DMS 273 (cell line): ENCODE results near the gene GINS1.

Experiments used
- DNase-seq: peaks from one replicate; lab custom pipeline; 2025; ENCODE audit not compliant: unreplicated experiment; lab: John Stamatoyannopoulos, UW

Gene GINS1

GRCh38 chr20:25493137-25493536, 85.7 kb downstream of the GINS1 start:
- DNase-seq = no peak

DNA sequence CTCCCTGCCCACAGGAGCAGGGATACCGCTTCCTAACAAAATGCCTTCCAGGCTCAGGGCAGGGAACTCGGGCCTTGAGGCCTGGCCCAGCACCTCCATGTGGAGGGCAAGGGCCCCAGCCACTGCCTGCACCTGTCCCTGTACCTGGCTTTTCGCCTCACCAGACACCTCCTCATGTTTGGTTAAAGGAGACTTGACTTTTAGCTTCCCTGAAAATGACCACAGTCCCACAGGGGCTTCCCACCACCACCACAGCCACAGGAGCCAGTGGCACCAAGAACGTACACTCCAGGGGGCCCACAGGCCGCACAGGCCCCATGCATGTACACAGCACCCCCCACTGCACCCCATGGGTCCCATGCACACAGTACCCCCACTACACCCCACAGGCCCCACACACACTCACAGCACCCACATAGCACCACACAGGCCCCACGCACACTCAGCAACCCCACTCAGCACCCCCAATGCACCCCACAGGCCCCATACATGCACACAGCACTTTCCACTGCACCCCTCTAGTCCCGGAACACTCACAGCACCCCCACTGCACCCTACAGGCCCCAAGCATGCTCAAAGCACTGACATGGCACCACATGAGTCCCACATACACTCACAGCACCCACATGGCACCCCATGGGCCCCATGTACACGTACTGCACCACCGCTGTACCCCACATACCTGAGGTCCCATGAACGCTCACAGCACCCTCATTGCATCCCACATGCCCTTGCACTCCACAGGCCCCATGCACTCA, 86.5 kb downstream of the GINS1 start:
- no peak for DNase-seq

DNA sequence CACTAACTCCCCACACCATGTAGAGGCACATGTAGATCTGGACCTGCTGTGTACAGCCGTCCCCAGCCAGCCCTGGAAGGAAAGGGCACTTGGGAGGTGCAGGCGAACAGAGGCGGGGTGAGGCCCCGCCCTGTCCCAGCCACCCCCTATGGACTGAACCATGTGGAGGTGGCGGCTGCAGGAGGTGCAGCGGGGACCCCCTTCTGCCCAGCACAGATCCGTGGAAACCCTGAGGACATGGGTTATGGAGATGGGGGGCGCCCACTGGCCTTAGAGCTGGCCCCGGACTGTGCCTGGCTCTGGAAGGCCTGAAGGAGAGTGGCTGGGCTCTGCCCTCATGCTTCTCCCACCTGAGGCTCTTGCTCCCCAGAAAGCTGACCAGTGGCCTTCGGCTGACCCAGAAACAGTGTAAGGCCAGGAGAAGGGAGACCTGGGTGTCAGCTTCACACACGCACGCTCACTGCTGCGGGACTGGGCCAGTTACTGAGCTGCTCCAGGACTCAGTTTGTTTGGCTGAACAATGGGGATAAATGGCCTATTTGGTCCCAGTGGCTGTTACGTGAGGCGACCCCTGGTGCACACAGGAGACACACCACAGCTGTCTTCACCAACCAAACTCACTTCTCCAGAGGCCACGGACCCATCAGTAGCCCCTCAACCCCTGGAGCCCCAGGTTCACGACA, 87.2 kb downstream of the GINS1 start:
- DNase-seq = no peak

- DNase-seq = peak; percentile 16
Measured at GRCh38 chr20:25495189-25495824, 87.8 kb downstream of the GINS1 start.

DNA sequence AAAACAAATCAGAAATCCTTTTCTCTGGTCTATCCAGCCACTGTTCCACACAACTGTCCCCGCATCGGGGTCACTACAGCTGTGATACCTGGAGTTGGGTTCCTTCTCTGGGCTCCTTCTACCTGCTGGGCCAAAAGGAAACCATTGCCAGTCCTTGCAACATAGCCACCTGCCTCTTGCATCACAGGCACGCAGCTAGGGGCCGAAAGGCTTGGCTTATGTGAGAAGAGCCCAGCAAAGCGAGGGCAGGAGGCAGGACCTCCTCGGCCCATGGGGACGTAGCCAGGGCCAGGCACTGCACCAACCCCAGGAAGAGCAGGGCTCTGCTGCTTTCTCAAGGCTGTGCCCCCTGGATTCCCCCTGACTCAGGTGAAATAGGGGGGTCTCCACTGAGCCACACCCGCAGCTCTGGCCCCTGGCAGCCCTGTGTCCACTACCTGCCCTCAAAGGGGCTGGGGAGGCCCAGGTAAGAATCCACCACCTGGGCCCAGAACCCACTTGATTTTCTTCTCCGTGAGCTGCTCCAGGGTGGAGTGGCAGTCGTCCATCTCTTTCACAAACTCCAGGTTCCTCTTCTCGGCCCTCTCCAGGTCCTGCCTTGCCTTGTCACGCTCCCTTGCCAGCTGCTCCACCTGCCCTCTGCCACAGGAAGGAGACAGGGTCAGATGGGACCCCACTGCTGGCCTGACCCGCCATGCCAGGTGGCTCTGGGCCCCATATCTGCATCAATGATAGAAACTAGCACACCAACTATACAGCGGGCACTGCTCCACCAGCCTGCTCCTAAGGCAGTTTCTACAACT, 88.9 kb downstream of the GINS1 start:
- DNase-seq = no peak

- DNase-seq = peak; percentile 76
Measured at GRCh38 chr20:25496968-25497401, 89.5 kb downstream of the GINS1 start.

DNA sequence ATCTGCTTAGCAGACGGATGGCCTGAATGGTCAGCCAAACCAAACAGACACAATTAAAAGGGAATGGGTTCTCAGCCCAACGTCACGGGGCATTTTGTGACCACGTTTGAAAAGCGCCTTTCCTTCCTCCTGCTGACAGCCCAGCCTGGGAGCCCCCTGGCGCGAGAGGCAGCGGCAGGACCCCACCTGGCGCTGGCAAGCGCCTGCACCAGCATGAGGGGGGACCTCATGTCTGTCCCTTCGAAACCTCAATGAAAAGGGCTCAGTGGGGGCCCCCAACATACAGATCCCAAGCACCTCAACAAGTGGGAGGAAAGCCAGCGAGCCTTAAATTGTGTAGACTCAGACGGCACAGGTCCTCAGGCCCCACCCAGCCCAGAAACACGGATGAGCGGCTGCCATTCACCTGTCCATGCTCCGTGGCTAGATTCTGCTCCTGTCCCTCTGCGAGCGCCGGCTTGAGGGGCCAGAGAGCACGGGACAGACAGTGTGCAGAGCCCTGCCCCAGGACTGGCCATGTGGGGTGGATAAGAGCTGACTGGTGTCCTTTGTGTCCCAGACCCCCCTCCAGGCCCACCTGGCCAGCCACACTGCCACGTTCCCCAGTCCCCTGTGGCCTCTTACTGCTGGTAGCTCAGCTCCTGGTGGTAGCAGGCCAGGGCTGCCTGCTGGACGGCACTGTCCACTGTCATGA, 90.3 kb downstream of the GINS1 start:
- no peak for DNase-seq
